Right lobe of liver (tissue), 6 donors: ENCODE results near the gene PACRG. TPM values are rescaled to one million over a fixed set of nuclear protein-coding genes. Genes with fewer than 3 reads are reported as not detected.
A peak's percentile ranks its signal among the peaks of the same experiment; 100 is the strongest.

ENCODE experiments used
- ATAC-seq, 4 donors: fragments of 200-7000 bp; cut with Tn5 transposase; one replicate each; pipeline ENCODE4 v1.9.1; 2020; ENCODE audit warnings: mild to moderate bottlenecking in 4 of 4, moderate library complexity in 4 of 4
- DNase-seq, 3 donors: peaks; one replicate each; pipeline ENCODE4 v3.0.0-alpha.2; 2020
- H3K27ac ChIP-seq, 3 donors: fragments of 200-600 bp; one replicate each; pipeline ENCODE4 v1.8.0; 2022
- H3K27me3 ChIP-seq, 2 donors: fragments of 200-600 bp; one replicate each; pipeline ENCODE4 v1.8.0; 2022
- H3K36me3 ChIP-seq, 4 donors: fragments of 200-600 bp; sonication (generic) in 1 of 4; one replicate each; pipeline versions ENCODE4 v1.5.1 to v1.8.0; 2017 to 2022; ENCODE audit warnings: control low read depth in 1 of 4
- H3K4me1 ChIP-seq, 4 donors: fragments of 200-600 bp; sonication (generic) in 1 of 4; one replicate each; pipeline versions ENCODE4 v1.5.1 to v1.8.0; 2017 to 2022; ENCODE audit warnings: control low read depth in 1 of 4
- H3K4me3 ChIP-seq, 3 donors: fragments of 200-600 bp; one replicate each; pipeline ENCODE4 v1.8.0; 2022
- H3K9me3 ChIP-seq, 4 donors: fragments of 200-600 bp; sonication (generic) in 1 of 4; one replicate each; pipeline versions ENCODE4 v1.5.1 to v1.8.0; 2017 to 2022; ENCODE audit warnings: control low read depth in 1 of 4
- POLR2A ChIP-seq: fragments of 450-650 bp; IDR thresholded peaks from one replicate; pipeline ENCODE4 v1.6.1; 2017; ENCODE audit warnings: antibody characterized with exemption, mild to moderate bottlenecking
- WGBS: methylation state at CpG from one replicate; pipeline ENCODE4 v1.1.6; 2018; ENCODE audit warnings: low coverage, low lambda C conversion rate; ENCODE audit not compliant: insufficient coverage; ENCODE audit errors: missing lambda C conversion rate; 5-methylcytosine and 5-hydroxymethylcytosine counted together
- intact Hi-C, 2 donors: fragments of 100-400 bp; cut with DNase I; formaldehyde crosslinking; loops; one replicate each; pipeline versions ENCODE4 v1.11.2 to v1.14.1; 2022
- total RNA-seq, 6 experiments: library from RNA; depleted of rRNA in 2 of 6; stranded (reverse); fragments of >200 nt in 2 of 6; fragmentation: NEBNext Ultra II Directional in 3 of 6; extraction: Animal tissue kit (Norgen Biotek cat#: 25700) in 3 of 6; gene quantifications; one replicate each; pipeline versions ENCODE4 v1.1.0 to v1.2.4, GENCODE V29; 2016 to 2023
- TF ChIP-seq, protein P1 (sequence below), 4 donors: fragments of 200-600 bp in 3 of 4; fragments of 450-650 bp in 1 of 4; IDR thresholded peaks; one replicate each; pipeline versions ENCODE4 v1.5.1 to v1.8.0; 2016 to 2022; ENCODE audit warnings: antibody characterized with exemption in 4 of 4, mild to moderate bottlenecking in 2 of 4
- donor health status: DM: no; HTN: yes; CAD: no.
- donor health status: DM: no; HTN: no; CAD: no.
- donor health status: DM: no; HTN: no; CAD: no.
- donor health status: DM: no; HTN: yes; CAD: no.
- donor health status: DM: no; HTN: yes; CAD: no.

PACRG gene
- total RNA-seq, 6 experiments from 2014 or later: 0.25 to 5.3 (median 2.7) TPM

GRCh38 chr6:163232649-163233048 lies 504.9 kb downstream of the PACRG start:
- Histone ChIP-seq H3K9me3 (no peaks in the 10 kb centered on the region), H3K27me3 (no peaks in the 10 kb centered on the region), H3K4me3 (no peak overlapping the region), H3K27ac (no peak overlapping the region), H3K36me3 (no peaks in the 10 kb centered on the region), H3K4me1 (peaks cover 0 to 7% (median 0%) of the 10 kb centered on the region in 4 donors)
- ATAC-seq: peak in 1 of 4 donors; percentile 35
- intact Hi-C loops: no loop called here
- WGBS: 80% methylated on average over 1 of the region's 6 CpGs
- no peak for TF ChIP-seq POLR2A
- TF ChIP-seq, protein P1, sequence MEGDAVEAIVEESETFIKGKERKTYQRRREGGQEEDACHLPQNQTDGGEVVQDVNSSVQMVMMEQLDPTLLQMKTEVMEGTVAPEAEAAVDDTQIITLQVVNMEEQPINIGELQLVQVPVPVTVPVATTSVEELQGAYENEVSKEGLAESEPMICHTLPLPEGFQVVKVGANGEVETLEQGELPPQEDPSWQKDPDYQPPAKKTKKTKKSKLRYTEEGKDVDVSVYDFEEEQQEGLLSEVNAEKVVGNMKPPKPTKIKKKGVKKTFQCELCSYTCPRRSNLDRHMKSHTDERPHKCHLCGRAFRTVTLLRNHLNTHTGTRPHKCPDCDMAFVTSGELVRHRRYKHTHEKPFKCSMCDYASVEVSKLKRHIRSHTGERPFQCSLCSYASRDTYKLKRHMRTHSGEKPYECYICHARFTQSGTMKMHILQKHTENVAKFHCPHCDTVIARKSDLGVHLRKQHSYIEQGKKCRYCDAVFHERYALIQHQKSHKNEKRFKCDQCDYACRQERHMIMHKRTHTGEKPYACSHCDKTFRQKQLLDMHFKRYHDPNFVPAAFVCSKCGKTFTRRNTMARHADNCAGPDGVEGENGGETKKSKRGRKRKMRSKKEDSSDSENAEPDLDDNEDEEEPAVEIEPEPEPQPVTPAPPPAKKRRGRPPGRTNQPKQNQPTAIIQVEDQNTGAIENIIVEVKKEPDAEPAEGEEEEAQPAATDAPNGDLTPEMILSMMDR (IDR thresholded peaks at IDR 0.05): no peak
- no peak for DNase-seq

DNA sequence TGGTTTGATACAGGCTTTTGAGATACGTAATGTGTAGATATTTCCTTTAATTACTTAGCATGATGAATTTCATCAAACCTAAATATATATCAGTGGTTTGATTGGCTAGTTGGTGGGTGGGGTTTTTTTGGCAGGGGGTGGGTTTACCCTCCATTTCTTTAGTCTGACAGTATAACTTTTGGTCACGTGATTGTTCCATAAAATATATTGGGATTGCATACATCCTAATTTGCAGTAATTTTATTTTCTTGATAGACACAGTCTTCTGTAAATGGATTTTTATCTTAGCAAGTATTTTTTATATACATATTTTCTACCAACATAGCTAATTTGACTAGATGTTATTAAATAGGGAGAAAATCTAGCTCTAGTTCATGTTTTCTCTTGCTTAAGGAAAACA lies 509.3 kb downstream of the PACRG start:
- DNase-seq: no peak
- no peaks in the 10 kb centered on the region for H3K36me3 ChIP-seq
- ATAC-seq: no peak
- intact Hi-C loops: no loop called here
- no peaks in the 10 kb centered on the region for H3K27me3 ChIP-seq
- no peak overlapping the region for H3K4me3 ChIP-seq
- 86% methylated on average over 2 of the region's 2 CpGs for WGBS
- peaks cover 0 to under 1% (median 0%) of the 10 kb centered on the region in 4 donors for H3K4me1 ChIP-seq
- H3K27ac ChIP-seq: no peak overlapping the region
- TF ChIP-seq, protein P1 (IDR thresholded peaks at IDR 0.05): no peak
- no peak for TF ChIP-seq POLR2A
- H3K9me3 ChIP-seq: no peaks in the 10 kb centered on the region

- no peak for DNase-seq
- no peaks in the 10 kb centered on the region for H3K36me3 ChIP-seq
- no peak for ATAC-seq
- H3K4me1 ChIP-seq: no peaks in the 10 kb centered on the region
- no peaks in the 10 kb centered on the region for H3K27me3 ChIP-seq
- H3K27ac ChIP-seq: no peak overlapping the region
- no peaks in the 10 kb centered on the region for H3K9me3 ChIP-seq
- H3K4me3 ChIP-seq: no peak overlapping the region
- intact Hi-C loops: no loop called here
- 86% methylated on average over 18 of the region's 19 CpGs for WGBS
- TF ChIP-seq POLR2A: no peak
- TF ChIP-seq, protein P1 (IDR thresholded peaks at IDR 0.05): no peak
Measured at GRCh38 chr6:163239572-163240340, 512.0 kb downstream of the PACRG start.

DNA sequence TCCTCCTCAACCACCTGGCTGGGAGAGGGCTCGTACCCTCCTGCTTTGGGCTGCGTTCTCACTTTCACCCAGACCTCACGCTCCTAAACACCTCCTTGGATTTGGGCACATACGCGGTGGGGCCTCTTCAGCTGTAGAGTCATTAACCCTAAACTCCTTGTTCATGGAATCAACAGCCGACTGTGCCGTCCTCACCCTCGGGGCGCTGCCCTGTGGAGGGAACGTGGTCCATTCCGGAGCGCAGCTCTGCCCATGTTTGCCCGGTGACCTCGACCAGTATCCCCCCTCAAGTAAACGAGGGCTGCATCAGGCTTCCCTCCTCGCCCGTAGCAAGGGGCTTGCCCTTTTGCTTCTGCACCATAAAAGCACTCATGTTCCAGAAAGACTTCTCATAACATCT lies 512.8 kb downstream of the PACRG start:
- intact Hi-C loops: no loop called here
- H3K4me3 ChIP-seq: no peak overlapping the region
- no peak overlapping the region for H3K27ac ChIP-seq
- ATAC-seq (no peak), DNase-seq (no peak)
- TF ChIP-seq, protein P1 (IDR thresholded peaks at IDR 0.05): no peak
- no peak for TF ChIP-seq POLR2A
- H3K36me3 ChIP-seq: no peaks in the 10 kb centered on the region
- WGBS: no CpG with 5 or more reads among the region's 17 CpGs
- no peaks in the 10 kb centered on the region for H3K4me1 ChIP-seq
- H3K9me3 ChIP-seq: no peaks in the 10 kb centered on the region
- H3K27me3 ChIP-seq: no peaks in the 10 kb centered on the region
